Peyer's patch (tissue), 4 donors: ENCODE results near the gene GNG5. TPM values are rescaled to one million over a fixed set of nuclear protein-coding genes. Genes with fewer than 3 reads are reported as not detected.

ENCODE experiments used
- DNase-seq, 3 donors: peaks; one replicate each; pipeline ENCODE4 v3.0.0-alpha.2; 2017 to 2019
- H3K27ac ChIP-seq, 4 donors: fragments of 200-600 bp; sonication (generic); one replicate each; pipeline ENCODE4 v1.5.1; 2016 to 2019
- H3K27me3 ChIP-seq, 2 donors: fragments of 200-600 bp; sonication (generic); one replicate each; pipeline ENCODE4 v1.5.1; 2019
- H3K36me3 ChIP-seq, 3 donors: fragments of 200-600 bp; sonication (generic); one replicate each; pipeline ENCODE4 v1.5.1; 2016 to 2019
- H3K4me1 ChIP-seq, 4 donors: fragments of 200-600 bp; sonication (generic); one replicate each; pipeline ENCODE4 v1.5.1; 2016 to 2019
- H3K4me3 ChIP-seq, 4 donors: fragments of 200-600 bp; sonication (generic); 1 replicate in 3 of 4; 2 replicates in 1 of 4; pipeline ENCODE4 v1.5.1; 2016 to 2019; ENCODE audit warnings: mild to moderate bottlenecking in 1 of 4
- H3K9me3 ChIP-seq, 4 donors: fragments of 200-600 bp; sonication (generic); one replicate each; pipeline ENCODE4 v1.5.1; 2016 to 2019; ENCODE audit warnings: mild to moderate bottlenecking in 1 of 4
- POLR2A ChIP-seq, 2 donors: fragments of 450-650 bp; IDR thresholded peaks; one replicate each; pipeline ENCODE4 v1.5.1; 2017; ENCODE audit warnings: antibody characterized with exemption in 2 of 2, mild to moderate bottlenecking in 2 of 2, moderate library complexity in 2 of 2
- total RNA-seq, 4 donors: library from RNA; depleted of rRNA; stranded (reverse); fragments of >200 nt; gene quantifications; one replicate each; pipeline ENCODE4 v1.1.0, GENCODE V29; 2016
- TF ChIP-seq, protein P1 (sequence below), 6 experiments: fragments of 450-650 bp in 4 of 6; fragments of 200-600 bp in 2 of 6; sonication (generic) in 1 of 6; IDR thresholded peaks; one replicate each; pipeline ENCODE4 v1.5.1; 2017 to 2019; ENCODE audit warnings: antibody characterized with exemption in 6 of 6, mild to moderate bottlenecking in 3 of 6, moderate library complexity in 1 of 6

GNG5 gene
- total RNA-seq, 4 donors from 2014 or later = 19.0 to 99.1 (median 67.9) TPM

DNA sequence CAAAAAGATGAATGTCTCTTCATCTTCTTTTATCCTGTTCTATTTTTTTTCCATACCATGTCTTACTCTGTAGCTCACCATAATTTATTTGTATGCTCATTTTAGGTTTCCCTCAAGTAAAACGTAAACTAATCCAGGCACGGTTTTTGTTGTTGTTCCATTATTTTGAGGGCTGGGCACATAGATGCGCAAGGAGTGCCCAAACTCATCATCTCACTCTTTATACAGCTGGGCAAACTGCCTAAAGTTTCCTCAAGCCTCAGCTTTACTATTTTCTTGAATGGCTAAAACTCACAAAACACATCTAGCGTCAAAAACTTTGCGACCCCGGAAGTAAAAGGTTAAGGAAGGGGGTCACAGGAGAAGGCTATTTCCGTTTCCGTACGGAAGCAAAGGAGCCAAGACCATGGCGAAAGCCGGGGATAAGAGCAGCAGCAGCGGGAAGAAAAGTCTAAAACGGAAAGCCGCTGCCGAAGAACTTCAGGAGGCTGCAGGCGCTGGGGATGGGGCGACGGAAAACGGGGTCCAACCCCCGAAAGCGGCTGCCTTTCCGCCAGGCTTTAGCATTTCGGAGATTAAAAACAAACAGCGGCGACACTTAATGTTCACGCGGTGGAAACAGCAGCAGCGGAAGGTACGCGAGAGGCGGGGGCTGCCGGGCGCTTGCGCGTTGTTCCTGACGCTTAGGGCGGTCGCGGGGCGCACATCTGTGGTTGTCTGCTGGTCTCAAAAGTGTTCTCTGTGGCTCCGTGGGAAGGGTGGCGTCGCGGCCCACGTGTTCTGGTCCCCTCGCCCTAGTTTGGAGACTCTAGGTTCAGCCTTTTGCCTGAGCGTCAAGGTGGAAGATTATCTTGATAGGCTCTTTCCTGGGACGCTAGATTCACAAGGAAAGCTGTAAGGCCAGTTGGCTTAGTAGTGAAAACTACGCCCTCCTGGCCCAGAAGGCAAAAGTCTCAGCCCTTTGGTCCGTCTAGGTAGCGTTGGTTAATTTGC is 27.2 kb downstream of the GNG5 start, which contains the start of gene RPF1:
Gene RPF1, plus strand, starts transcription at position 391 of the 993 bp plus-strand sequence. Its CDS starts 16 bp downstream, at position 407.
- TF ChIP-seq, protein P1, sequence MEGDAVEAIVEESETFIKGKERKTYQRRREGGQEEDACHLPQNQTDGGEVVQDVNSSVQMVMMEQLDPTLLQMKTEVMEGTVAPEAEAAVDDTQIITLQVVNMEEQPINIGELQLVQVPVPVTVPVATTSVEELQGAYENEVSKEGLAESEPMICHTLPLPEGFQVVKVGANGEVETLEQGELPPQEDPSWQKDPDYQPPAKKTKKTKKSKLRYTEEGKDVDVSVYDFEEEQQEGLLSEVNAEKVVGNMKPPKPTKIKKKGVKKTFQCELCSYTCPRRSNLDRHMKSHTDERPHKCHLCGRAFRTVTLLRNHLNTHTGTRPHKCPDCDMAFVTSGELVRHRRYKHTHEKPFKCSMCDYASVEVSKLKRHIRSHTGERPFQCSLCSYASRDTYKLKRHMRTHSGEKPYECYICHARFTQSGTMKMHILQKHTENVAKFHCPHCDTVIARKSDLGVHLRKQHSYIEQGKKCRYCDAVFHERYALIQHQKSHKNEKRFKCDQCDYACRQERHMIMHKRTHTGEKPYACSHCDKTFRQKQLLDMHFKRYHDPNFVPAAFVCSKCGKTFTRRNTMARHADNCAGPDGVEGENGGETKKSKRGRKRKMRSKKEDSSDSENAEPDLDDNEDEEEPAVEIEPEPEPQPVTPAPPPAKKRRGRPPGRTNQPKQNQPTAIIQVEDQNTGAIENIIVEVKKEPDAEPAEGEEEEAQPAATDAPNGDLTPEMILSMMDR (IDR thresholded peaks at IDR 0.05) = no peak
- TF ChIP-seq POLR2A (IDR thresholded peaks at IDR 0.05) = peak; percentile 35 to 58
- peaks cover 0 to 11% (median 0%) of the 10 kb centered on the region in 3 donors for H3K36me3 ChIP-seq
- no peaks in the 10 kb centered on the region for H3K9me3 ChIP-seq
- peak; percentile 69 to 88 (median 83) for DNase-seq
- H3K4me3 ChIP-seq = peak within 1 kb of the TSS; percentile 60 to 91 (median 72)
- peaks cover 0 to 20% (median 6%) of the 10 kb centered on the region in 4 donors for H3K4me1 ChIP-seq
- H3K27me3 ChIP-seq = no peaks in the 10 kb centered on the region
- H3K27ac ChIP-seq = peak within 1 kb of the TSS; percentile 74 to 92 (median 84)

DNA sequence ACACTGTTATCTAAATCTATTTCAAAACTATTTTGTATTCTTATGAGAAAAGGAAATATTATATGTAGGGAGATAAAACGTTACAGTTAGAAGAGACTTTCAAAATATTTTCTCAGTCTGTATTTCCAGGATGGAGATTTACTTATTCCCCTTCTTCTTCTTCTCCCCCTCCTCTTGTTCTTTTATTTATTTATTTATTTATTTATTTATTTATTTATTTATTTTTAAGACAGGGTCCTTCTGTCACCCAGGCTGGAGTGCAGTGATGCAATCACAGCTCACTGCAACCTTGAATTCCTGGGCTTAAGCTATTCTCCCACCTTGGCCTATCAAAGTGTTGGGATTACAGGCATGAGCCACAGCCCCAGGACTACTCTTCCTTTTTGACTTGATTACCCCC is 30.2 kb downstream of the GNG5 start:
- Histone ChIP-seq H3K4me3 (no peak overlapping the region), H3K4me1 (peaks cover 0 to 17% (median 5%) of the 10 kb centered on the region in 4 donors), H3K36me3 (no peaks in the 10 kb centered on the region), H3K27ac (no peak overlapping the region), H3K9me3 (no peaks in the 10 kb centered on the region), H3K27me3 (no peaks in the 10 kb centered on the region)
- TF ChIP-seq, protein P1 (IDR thresholded peaks at IDR 0.05) = no peak
- TF ChIP-seq POLR2A (IDR thresholded peaks at IDR 0.05) = no peak
- no peak for DNase-seq

DNA sequence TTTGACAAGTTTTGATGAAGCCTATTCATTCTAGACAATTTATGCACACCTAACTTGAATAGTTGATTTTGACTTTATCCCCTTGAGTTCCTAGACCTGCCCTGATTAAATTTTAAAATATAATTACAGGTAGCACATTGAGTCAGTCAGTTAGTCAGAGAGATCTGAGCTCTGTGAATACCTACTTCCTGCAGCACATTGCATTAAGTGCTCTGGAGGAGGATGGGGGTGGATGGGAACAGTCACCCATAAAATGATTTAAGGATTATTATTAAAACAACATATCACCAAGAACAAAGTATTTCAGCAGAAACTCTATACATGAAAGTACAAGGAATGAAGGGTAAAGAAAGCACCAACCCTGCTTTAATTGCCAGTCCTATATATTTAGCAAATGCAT is 39.1 kb downstream of the GNG5 start:
- Histone ChIP-seq H3K4me3 (no peak overlapping the region), H3K4me1 (no peaks in the 10 kb centered on the region), H3K36me3 (no peaks in the 10 kb centered on the region), H3K27me3 (no peaks in the 10 kb centered on the region), H3K27ac (no peak overlapping the region), H3K9me3 (no peaks in the 10 kb centered on the region)
- TF ChIP-seq, protein P1 (IDR thresholded peaks at IDR 0.05) = no peak
- no peak for TF ChIP-seq POLR2A (IDR thresholded peaks at IDR 0.05)
- DNase-seq = no peak

DNA sequence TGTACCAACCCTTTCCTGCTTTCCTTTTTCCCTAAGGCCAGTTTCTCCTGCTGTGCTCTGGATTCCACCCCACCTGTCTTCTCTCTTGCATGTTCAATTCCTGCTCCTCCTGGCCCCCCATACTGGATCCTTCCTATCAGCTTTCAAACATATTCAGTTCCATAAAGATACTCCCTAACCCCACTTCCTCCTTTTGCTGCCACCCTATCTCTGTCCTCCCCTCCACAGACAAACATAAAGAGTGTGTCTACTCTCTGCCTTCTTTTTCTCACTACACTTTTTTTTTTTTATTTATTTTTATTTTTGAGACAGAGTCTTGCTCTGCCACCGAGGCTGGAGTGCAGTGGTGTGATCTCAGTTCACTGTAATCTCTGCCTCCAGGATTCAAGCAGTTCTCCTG is 44.3 kb downstream of the GNG5 start:
- Histone ChIP-seq H3K36me3 (no peaks in the 10 kb centered on the region), H3K4me3 (no peak overlapping the region), H3K27me3 (no peaks in the 10 kb centered on the region), H3K4me1 (no peaks in the 10 kb centered on the region), H3K9me3 (no peaks in the 10 kb centered on the region), H3K27ac (no peak overlapping the region)
- no peak for TF ChIP-seq POLR2A (IDR thresholded peaks at IDR 0.05)
- TF ChIP-seq, protein P1 (IDR thresholded peaks at IDR 0.05) = no peak
- no peak for DNase-seq

DNA sequence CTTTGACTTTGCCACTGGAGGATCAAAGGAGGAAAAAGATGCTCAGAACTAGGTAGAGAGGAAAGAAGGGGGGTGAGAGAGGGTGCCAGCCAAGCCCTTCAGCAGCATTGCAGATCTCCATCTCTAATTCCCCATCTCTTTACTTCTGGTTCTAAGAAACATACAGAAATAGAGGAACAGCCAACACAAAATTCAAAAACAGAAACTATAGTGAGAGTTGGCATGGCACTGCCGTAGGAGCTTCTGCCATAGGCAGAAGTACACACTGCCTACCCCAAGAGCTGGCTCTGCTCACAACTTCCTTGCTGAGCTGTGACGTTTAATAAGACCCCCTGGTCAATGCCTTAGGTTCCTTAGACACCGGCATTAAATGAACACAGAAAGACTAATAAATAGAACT is 53.9 kb downstream of the GNG5 start:
- Histone ChIP-seq H3K27me3 (no peaks in the 10 kb centered on the region), H3K27ac (no peak overlapping the region), H3K9me3 (no peaks in the 10 kb centered on the region), H3K4me3 (no peak overlapping the region), H3K36me3 (no peaks in the 10 kb centered on the region), H3K4me1 (no peaks in the 10 kb centered on the region)
- no peak for TF ChIP-seq POLR2A (IDR thresholded peaks at IDR 0.05)
- TF ChIP-seq, protein P1 (IDR thresholded peaks at IDR 0.05) = no peak
- no peak for DNase-seq
